Neural cell (in vitro differentiated cells): ENCODE measurements around the gene ATF7.

Experiments used
- CTCF ChIP-seq: fragments of 450-650 bp; IDR thresholded peaks from 2 replicates; pipeline ENCODE4 v1.5.1; 2014; ENCODE audit warnings: antibody characterized with exemption, mild to moderate bottlenecking, moderate library complexity; ENCODE audit not compliant: poor library complexity, severe bottlenecking
- EP300 ChIP-seq: fragments of 450-650 bp; conservative IDR thresholded peaks from 2 replicates; pipeline ENCODE4 v1.6.1; 2014; ENCODE audit warnings: antibody characterized with exemption, mild to moderate bottlenecking, moderate library complexity; ENCODE audit not compliant: poor library complexity, severe bottlenecking
- EZH2 ChIP-seq: fragments of 200-600, 300-800 bp; shearing (Covaris generic), sonication (generic); IDR thresholded peaks from 2 replicates; pipeline ENCODE4 v1.6.1; 2014; ENCODE audit warnings: antibody characterized with exemption, low read length, borderline replicate concordance, mild to moderate bottlenecking; ENCODE audit not compliant: insufficient read depth, poor library complexity, severe bottlenecking
- POLR2AphosphoS5 ChIP-seq: IDR thresholded peaks from 2 replicates; pipeline ENCODE4 v1.6.1; 2012

GRCh38 chr12:53481939-53482586, 144.1 kb downstream of the ATF7 start:
- TF ChIP-seq POLR2AphosphoS5 = no peak
- TF ChIP-seq CTCF = peak; percentile 30
- no peak for TF ChIP-seq EZH2
- TF ChIP-seq EP300 = no peak
